CD8-positive, alpha-beta memory T cell (primary cell): Measurements from ENCODE around the gene OTOGL. TPM values are rescaled to one million over a fixed set of nuclear protein-coding genes. Genes with fewer than 3 reads are reported as not detected.

ENCODE experiments used
- CTCF ChIA-PET: fragments of 350-600 bp; sonication (Branson Sonifier 250); formaldehyde crosslinking; loops from one replicate; lab custom pipeline; 2021; ENCODE audit warnings: antibody characterized with exemption; lab: Charles Lee
- POLR2A ChIA-PET: fragments of 350-600 bp; sonication (Branson Sonifier 250); formaldehyde crosslinking; loops from one replicate; lab custom pipeline; 2021; ENCODE audit warnings: antibody characterized with exemption; lab: Charles Lee
- DNase-seq, 5 donors: peaks; one replicate each; pipeline versions ENCODE4 v3.0.0 to v3.0.0-alpha.2; 2020 to 2022; ENCODE audit warnings: mixed read lengths in 1 of 5
- H3K27ac ChIP-seq: one replicate; pipeline ENCODE4 v1.7.0; 2013; ENCODE audit warnings: low read depth, mild to moderate bottlenecking, low read length, moderate library complexity
- H3K27me3 ChIP-seq: 2 replicates; pipeline ENCODE4 v1.7.0; 2013; ENCODE audit warnings: low read length, mild to moderate bottlenecking; ENCODE audit not compliant: insufficient read depth, poor library complexity, severe bottlenecking
- H3K36me3 ChIP-seq: 2 replicates; pipeline ENCODE4 v1.7.0; 2013; ENCODE audit warnings: mild to moderate bottlenecking, low read length, moderate library complexity; ENCODE audit not compliant: insufficient read depth
- H3K4me1 ChIP-seq: 2 replicates; pipeline ENCODE4 v1.7.0; 2013; ENCODE audit warnings: mild to moderate bottlenecking, low read length, moderate library complexity; ENCODE audit not compliant: insufficient read depth
- H3K4me3 ChIP-seq: 2 replicates; pipeline ENCODE4 v1.7.0; 2013; ENCODE audit warnings: mild to moderate bottlenecking, low read length
- H3K9me3 ChIP-seq: 2 replicates; pipeline ENCODE4 v1.7.0; 2013; ENCODE audit warnings: mild to moderate bottlenecking, low read length
- H3K27ac Mint-ChIP-seq, 8 donors: one replicate each; pipeline ENCODE4 v1.8.0; 2020 to 2021; ENCODE audit warnings: mixed read lengths in 8 of 8, mild to moderate bottlenecking in 6 of 8, inconsistent platforms in 3 of 8, moderate library complexity in 3 of 8
- H3K27me3 Mint-ChIP-seq, 2 donors: one replicate each; pipeline ENCODE4 v1.8.0; 2020 to 2021; ENCODE audit warnings: mixed read lengths in 2 of 2, mild to moderate bottlenecking in 1 of 2, moderate library complexity in 1 of 2
- H3K36me3 Mint-ChIP-seq, 3 donors: one replicate each; pipeline ENCODE4 v1.8.0; 2020 to 2021; ENCODE audit warnings: mixed read lengths in 3 of 3, inconsistent platforms in 1 of 3, mild to moderate bottlenecking in 1 of 3
- H3K4me1 Mint-ChIP-seq, 3 donors: one replicate each; pipeline ENCODE4 v1.8.0; 2020 to 2021; ENCODE audit warnings: mixed read lengths in 3 of 3, inconsistent platforms in 1 of 3, mild to moderate bottlenecking in 1 of 3
- H3K4me3 Mint-ChIP-seq, 7 donors: one replicate each; pipeline ENCODE4 v1.8.0; 2020 to 2021; ENCODE audit warnings: mixed read lengths in 7 of 7, mild to moderate bottlenecking in 6 of 7, moderate library complexity in 4 of 7, inconsistent platforms in 2 of 7
- H3K9me3 Mint-ChIP-seq, 5 donors: one replicate each; pipeline ENCODE4 v1.8.0; 2020 to 2022; ENCODE audit warnings: mixed read lengths in 5 of 5, mild to moderate bottlenecking in 3 of 5, moderate library complexity in 2 of 5, inconsistent platforms in 1 of 5
- polyA plus RNA-seq: library from polyadenylated mRNA; unstranded; fragments of 300-500 nt; fragmentation: Illumina TruSeq; gene quantifications from one replicate; pipeline ENCODE4 v1.2.3, GENCODE V29; 2021
- total RNA-seq, 2 experiments: library from RNA; stranded (reverse); gene quantifications; one replicate each; pipeline ENCODE4 v1.2.3, GENCODE V29; 2021

OTOGL gene
- total and polyA plus RNA-seq, 3 experiments from 2014 or later = not detected

DNA sequence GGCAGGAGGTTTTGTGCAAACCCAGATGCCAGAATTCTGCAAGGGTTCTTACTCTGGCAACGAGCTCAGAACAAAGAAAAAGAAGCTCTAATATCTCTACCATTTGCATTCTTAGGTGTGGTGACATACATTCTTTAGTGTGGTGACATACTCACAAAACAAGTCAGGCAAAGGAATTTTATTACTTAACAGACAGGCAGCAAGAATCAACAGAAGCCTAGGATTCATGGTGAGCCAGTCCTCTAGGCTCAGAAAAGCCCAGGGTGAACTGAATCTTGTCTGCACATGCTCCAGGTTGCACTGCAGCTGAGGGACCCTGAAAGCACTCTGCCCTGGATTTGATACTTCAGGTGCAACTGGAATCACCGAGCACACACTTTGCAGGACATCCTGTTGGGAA, 222.3 kb downstream of the OTOGL start:
- Histone ChIP-seq H3K4me1 (no peaks in the 10 kb centered on the region), H3K9me3 (no peaks in the 10 kb centered on the region), H3K27ac (no peak overlapping the region), H3K36me3 (no peaks in the 10 kb centered on the region), H3K4me3 (no peak overlapping the region), H3K27me3 (no peaks in the 10 kb centered on the region)
- peaks cover 0 to 1% of the 10 kb centered on the region in 2 donors for H3K27me3 Mint-ChIP-seq
- H3K9me3 Mint-ChIP-seq = peaks cover 0 to 3% (median 0%) of the 10 kb centered on the region in 5 donors
- CTCF ChIA-PET = no interaction called here
- H3K4me1 Mint-ChIP-seq = no peaks in the 10 kb centered on the region
- no peak for DNase-seq
- H3K27ac Mint-ChIP-seq = no peak overlapping the region
- POLR2A ChIA-PET = no interaction called here
- no peaks in the 10 kb centered on the region for H3K36me3 Mint-ChIP-seq
- no peak overlapping the region for H3K4me3 Mint-ChIP-seq

DNA sequence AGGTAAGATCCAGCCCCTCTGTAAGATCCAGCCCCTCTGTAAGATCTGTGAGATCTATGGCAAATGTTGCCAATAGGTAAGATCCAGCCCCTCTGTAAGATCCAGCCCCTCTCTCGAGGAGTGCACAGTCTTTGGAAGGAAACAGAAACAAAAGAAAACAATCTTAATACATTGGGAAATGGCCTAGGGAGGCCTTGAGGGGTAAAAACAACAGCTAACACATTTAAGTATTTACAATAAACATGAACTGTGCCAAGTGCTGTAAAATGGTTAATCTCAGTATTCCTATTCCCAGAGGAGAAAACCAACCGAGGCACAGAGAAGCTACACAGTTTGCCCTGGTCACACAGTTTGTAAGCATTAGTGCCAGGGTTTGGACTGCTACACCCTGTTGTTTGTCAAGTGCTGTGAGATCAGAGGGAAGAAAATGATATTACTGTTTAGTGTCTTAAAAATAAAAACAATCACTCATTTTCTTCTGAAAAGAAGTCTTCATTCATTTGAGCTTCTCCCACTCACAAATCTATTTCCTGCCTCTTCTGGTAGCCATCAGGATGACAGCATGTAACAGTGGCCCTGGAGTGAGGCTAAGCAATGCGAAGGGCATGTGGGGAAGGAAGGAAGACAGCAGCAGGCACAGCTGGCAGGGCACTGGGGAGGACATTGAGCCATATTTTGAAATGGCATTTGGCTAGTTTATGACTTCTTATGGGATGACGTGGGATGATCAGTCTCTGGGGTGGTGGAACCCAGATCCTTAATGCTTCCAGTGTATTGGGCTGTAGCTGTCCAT, 226.0 kb downstream of the OTOGL start:
- H3K36me3 ChIP-seq = no peaks in the 10 kb centered on the region
- H3K4me3 Mint-ChIP-seq = no peak overlapping the region
- no peak overlapping the region for H3K4me3 ChIP-seq
- no peaks in the 10 kb centered on the region for H3K9me3 ChIP-seq
- DNase-seq = no peak
- H3K4me1 Mint-ChIP-seq = no peaks in the 10 kb centered on the region
- ChIA-PET POLR2A (no interaction called here), CTCF (no interaction called here)
- no peaks in the 10 kb centered on the region for H3K4me1 ChIP-seq
- H3K27ac Mint-ChIP-seq = no peak overlapping the region
- H3K27me3 Mint-ChIP-seq = no peaks in the 10 kb centered on the region
- no peak overlapping the region for H3K27ac ChIP-seq
- no peaks in the 10 kb centered on the region for H3K9me3 Mint-ChIP-seq
- H3K27me3 ChIP-seq = no peaks in the 10 kb centered on the region
- H3K36me3 Mint-ChIP-seq = no peaks in the 10 kb centered on the region

DNA sequence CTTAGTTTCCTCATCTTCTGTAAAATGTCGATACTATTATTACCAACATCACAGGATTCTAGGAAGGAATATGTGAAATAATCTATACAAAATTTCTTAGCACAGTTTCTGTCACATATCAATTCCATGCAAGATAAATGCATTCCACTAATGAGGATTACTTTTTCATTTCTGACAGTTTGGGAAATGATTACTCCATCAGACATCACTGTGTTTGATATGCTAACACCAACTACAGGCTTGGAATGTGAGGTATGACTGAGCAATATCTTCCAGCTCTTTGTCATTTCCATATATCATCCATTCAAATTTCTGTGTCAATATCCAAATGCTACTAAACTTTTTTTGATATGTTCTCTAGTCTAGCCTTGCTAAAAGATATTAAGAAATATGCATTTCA, 233.5 kb downstream of the OTOGL start:
- H3K27ac ChIP-seq = no peak overlapping the region
- peaks cover 0 to 6% (median 2%) of the 10 kb centered on the region in 5 donors for H3K9me3 Mint-ChIP-seq
- H3K27me3 ChIP-seq = no peaks in the 10 kb centered on the region
- H3K36me3 Mint-ChIP-seq = no peaks in the 10 kb centered on the region
- H3K4me3 Mint-ChIP-seq = no peak overlapping the region
- H3K36me3 ChIP-seq = no peaks in the 10 kb centered on the region
- no peaks in the 10 kb centered on the region for H3K4me1 ChIP-seq
- H3K27ac Mint-ChIP-seq = no peak overlapping the region
- no peak overlapping the region for H3K4me3 ChIP-seq
- no peaks in the 10 kb centered on the region for H3K9me3 ChIP-seq
- DNase-seq = no peak
- no peaks in the 10 kb centered on the region for H3K4me1 Mint-ChIP-seq
- CTCF ChIA-PET = no interaction called here
- no peaks in the 10 kb centered on the region for H3K27me3 Mint-ChIP-seq
- POLR2A ChIA-PET = no interaction called here

DNA sequence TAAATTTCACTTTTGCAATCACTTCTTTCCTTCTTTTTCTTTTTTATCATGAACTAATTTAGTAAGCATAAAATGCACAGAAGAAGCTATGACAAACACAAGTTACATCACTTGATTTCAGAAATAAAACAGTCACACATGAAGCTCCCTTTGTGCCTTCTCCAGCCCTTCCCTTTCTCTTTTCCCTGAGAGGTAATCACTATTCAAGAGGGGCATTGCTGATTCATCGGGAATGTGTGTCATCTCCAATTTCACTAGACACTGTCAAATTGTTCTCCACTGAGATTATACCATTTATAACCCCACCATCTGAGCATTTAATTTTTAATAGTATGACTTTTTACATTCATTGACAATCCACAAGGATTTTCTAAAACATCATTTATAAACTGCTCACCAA, 253.1 kb downstream of the OTOGL start:
- Histone ChIP-seq H3K36me3 (no peaks in the 10 kb centered on the region), H3K27ac (no peak overlapping the region), H3K4me1 (no peaks in the 10 kb centered on the region), H3K9me3 (no peaks in the 10 kb centered on the region), H3K27me3 (no peaks in the 10 kb centered on the region), H3K4me3 (no peak overlapping the region)
- Mint-ChIP-seq H3K9me3 (peaks cover under 1 to 8% (median 6%) of the 10 kb centered on the region in 5 donors), H3K27ac (no peak overlapping the region), H3K4me1 (no peaks in the 10 kb centered on the region), H3K4me3 (no peak overlapping the region), H3K36me3 (no peaks in the 10 kb centered on the region), H3K27me3 (peaks cover 0 to 1% of the 10 kb centered on the region in 2 donors)
- ChIA-PET CTCF (no interaction called here), POLR2A (no interaction called here)
- no peak for DNase-seq

DNA sequence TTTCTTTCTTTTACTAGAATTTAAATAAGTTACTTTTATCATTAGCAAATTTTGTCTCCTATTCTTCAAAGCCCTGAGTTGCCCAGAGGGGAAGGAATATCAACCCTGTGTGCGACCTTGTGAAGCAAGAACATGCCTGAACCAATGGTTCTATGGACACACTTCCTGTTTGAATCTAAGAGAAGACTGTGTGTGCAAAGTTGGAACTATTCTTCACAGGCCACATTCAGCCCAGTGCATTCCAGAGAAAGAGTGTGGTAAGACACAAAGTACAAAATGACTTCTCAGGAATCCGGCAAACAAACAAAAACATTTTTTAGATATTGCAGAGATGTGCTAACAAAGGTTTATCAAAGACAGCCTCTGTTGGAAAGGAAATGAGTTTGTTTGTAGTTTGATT, 253.9 kb downstream of the OTOGL start:
- ChIA-PET CTCF (no interaction called here), POLR2A (no interaction called here)
- H3K27me3 ChIP-seq = no peaks in the 10 kb centered on the region

DNA sequence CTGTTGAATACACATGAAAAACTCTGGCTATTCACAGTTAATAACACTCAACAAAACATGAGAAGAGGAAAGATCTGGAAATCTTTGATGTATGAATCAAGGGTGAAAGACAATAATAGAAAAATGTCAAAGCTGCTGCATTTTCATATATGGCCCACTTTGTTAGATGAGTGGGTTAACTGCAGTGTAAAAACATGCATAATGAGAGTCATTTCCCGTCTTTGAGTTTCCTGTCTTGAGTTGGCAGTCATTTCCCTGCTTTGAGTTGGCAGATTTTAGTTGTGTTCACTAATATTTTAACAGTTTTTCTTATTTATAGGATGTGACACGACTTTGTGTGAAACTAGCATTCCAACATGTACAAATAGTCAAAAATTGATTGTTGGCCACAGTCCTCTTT, 256.8 kb downstream of the OTOGL start:
- H3K4me3 ChIP-seq = no peak overlapping the region

More for the DNA sequence above, 253.9 kb downstream of the OTOGL start:
- H3K4me1 ChIP-seq = no peaks in the 10 kb centered on the region
- no peak overlapping the region for H3K4me3 Mint-ChIP-seq
- no peaks in the 10 kb centered on the region for H3K36me3 ChIP-seq
- no peak for DNase-seq
- H3K27me3 Mint-ChIP-seq = peaks cover 0 to 1% of the 10 kb centered on the region in 2 donors
- H3K4me3 ChIP-seq = no peak overlapping the region
- peaks cover 0 to 4% (median 0%) of the 10 kb centered on the region in 5 donors for H3K9me3 Mint-ChIP-seq
- H3K9me3 ChIP-seq = no peaks in the 10 kb centered on the region
- no peak overlapping the region for H3K27ac Mint-ChIP-seq
- no peaks in the 10 kb centered on the region for H3K36me3 Mint-ChIP-seq
- H3K4me1 Mint-ChIP-seq = no peaks in the 10 kb centered on the region
- H3K27ac ChIP-seq = no peak overlapping the region

DNA sequence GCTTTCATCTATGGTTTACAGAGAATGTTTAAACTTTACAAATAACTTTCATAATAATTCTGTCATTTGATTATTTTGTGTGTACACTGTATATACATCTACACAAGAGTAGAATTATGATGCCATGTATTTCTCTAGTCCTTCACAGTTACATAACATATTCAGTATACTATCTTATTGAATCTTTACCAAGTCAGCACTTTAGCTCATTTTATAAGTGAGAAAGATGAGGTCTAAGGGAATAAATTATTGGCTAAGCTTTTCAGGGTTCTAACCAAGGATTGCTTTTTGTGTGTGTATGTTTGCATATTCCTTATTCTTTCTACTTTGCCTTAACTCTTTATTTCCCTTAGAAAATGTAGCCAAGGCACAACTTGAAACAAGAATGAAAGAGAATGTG, 260.4 kb downstream of the OTOGL start:
- Mint-ChIP-seq H3K36me3 (no peaks in the 10 kb centered on the region), H3K27ac (no peak overlapping the region), H3K4me3 (no peak overlapping the region), H3K4me1 (no peaks in the 10 kb centered on the region), H3K9me3 (peaks cover 0 to 4% (median 2%) of the 10 kb centered on the region in 5 donors), H3K27me3 (no peaks in the 10 kb centered on the region)
- ChIA-PET POLR2A (no interaction called here), CTCF (no interaction called here)
- no peaks in the 10 kb centered on the region for H3K9me3 ChIP-seq
- H3K27ac ChIP-seq = no peak overlapping the region
- no peak for DNase-seq
- no peaks in the 10 kb centered on the region for H3K27me3 ChIP-seq
- no peak overlapping the region for H3K4me3 ChIP-seq
- H3K4me1 ChIP-seq = no peaks in the 10 kb centered on the region
- H3K36me3 ChIP-seq = no peaks in the 10 kb centered on the region

More for the DNA sequence above, 256.8 kb downstream of the OTOGL start:
- no peak for DNase-seq
- Histone ChIP-seq H3K9me3 (no peaks in the 10 kb centered on the region), H3K27ac (no peak overlapping the region), H3K4me1 (no peaks in the 10 kb centered on the region), H3K36me3 (no peaks in the 10 kb centered on the region), H3K27me3 (no peaks in the 10 kb centered on the region)
- Mint-ChIP-seq H3K27ac (no peak overlapping the region), H3K4me1 (no peaks in the 10 kb centered on the region), H3K4me3 (no peak overlapping the region), H3K27me3 (peaks cover 0 to under 1% of the 10 kb centered on the region in 2 donors), H3K9me3 (peaks cover 0 to 4% (median 0%) of the 10 kb centered on the region in 5 donors), H3K36me3 (no peaks in the 10 kb centered on the region)
- ChIA-PET POLR2A (no interaction called here), CTCF (no interaction called here)

DNA sequence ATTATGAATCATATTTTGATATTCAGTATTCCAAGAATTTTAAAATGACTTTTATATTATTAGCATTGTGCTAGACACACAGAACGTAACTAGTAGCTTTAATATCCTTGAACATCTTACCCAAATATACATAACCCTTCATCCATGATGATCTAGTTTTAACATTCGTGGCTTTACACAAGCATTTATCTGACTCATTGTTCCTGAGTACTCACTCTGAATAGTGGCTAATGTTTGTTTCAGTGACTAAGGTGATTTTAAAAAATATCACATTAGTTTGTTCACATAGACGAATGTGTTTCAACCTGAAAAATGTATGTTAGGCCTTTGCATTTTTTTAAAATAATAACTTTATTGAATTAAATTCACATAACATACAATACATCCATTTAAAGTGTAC, 264.7 kb downstream of the OTOGL start:
- Mint-ChIP-seq H3K9me3 (peaks cover 0 to 4% (median 2%) of the 10 kb centered on the region in 5 donors), H3K27me3 (no peaks in the 10 kb centered on the region), H3K36me3 (no peaks in the 10 kb centered on the region), H3K4me1 (no peaks in the 10 kb centered on the region), H3K27ac (no peak overlapping the region), H3K4me3 (no peak overlapping the region)
- H3K4me3 ChIP-seq = no peak overlapping the region
- POLR2A ChIA-PET = no interaction called here
- CTCF ChIA-PET = no interaction called here
- H3K36me3 ChIP-seq = no peaks in the 10 kb centered on the region
- H3K9me3 ChIP-seq = no peaks in the 10 kb centered on the region
- H3K27ac ChIP-seq = no peak overlapping the region
- no peaks in the 10 kb centered on the region for H3K4me1 ChIP-seq
- DNase-seq = no peak
- no peaks in the 10 kb centered on the region for H3K27me3 ChIP-seq
